ENCODE results near the gene LACTBL1.

The LACTBL1 gene

GRCh38 chr1:22910986-22911651, 61.5 kb downstream of the LACTBL1 start:
- DNase-seq, result no peak

GRCh38 chr1:22910286-22910685, 62.4 kb downstream of the LACTBL1 start:
- DNase-seq, result no peak

- no peak for DNase-seq
Measured at GRCh38 chr1:22908880-22909426, 63.7 kb downstream of the LACTBL1 start.

GRCh38 chr1:22907528-22907927, 65.1 kb downstream of the LACTBL1 start:
- DNase-seq, result no peak

GRCh38 chr1:22906968-22907367, 65.7 kb downstream of the LACTBL1 start:
- no peak for DNase-seq

GRCh38 chr1:22903113-22903512, 69.6 kb downstream of the LACTBL1 start:
- DNase-seq, result no peak
